Activated CD8-positive, alpha-beta memory T cell treated with anti-CD3 and anti-CD28 coated beads, Interleukin-2, amount 50 U/mL, for 1 hour (primary cell): Measurements from ENCODE around the gene RIOK1.

ENCODE experiments used
- DNase-seq: peaks from one replicate; pipeline ENCODE4 v3.0.0-alpha.2; 2020; ENCODE audit errors: extremely low read depth

The RIOK1 gene

GRCh38 chr6:7409740-7410139 lies 20.1 kb downstream of the RIOK1 start:
- no peak for DNase-seq

- DNase-seq, result no peak
Measured at GRCh38 chr6:7410851-7411250, 21.2 kb downstream of the RIOK1 start.

- DNase-seq, result no peak
Measured at GRCh38 chr6:7411328-7411727, 21.7 kb downstream of the RIOK1 start.

GRCh38 chr6:7413151-7413823 lies 23.7 kb downstream of the RIOK1 start:
- DNase-seq, result no peak

- no peak for DNase-seq
Measured at GRCh38 chr6:7414811-7415210, 25.2 kb downstream of the RIOK1 start.

- DNase-seq, result no peak
Measured at GRCh38 chr6:7417684-7418083, 28.1 kb downstream of the RIOK1 start.

GRCh38 chr6:7418238-7418905 lies 28.8 kb downstream of the RIOK1 start:
- no peak for DNase-seq

- no peak for DNase-seq
Measured at GRCh38 chr6:7419065-7419464, 29.5 kb downstream of the RIOK1 start.

GRCh38 chr6:7421066-7421465 lies 31.5 kb downstream of the RIOK1 start:
- DNase-seq, result no peak

- DNase-seq, result no peak
Measured at GRCh38 chr6:7424058-7424457, 34.5 kb downstream of the RIOK1 start.

- no peak for DNase-seq
Measured at GRCh38 chr6:7424967-7425807, 35.6 kb downstream of the RIOK1 start.

GRCh38 chr6:7425808-7426190 lies 36.2 kb downstream of the RIOK1 start:
- no peak for DNase-seq

GRCh38 chr6:7426447-7427169 lies 37.0 kb downstream of the RIOK1 start:
- DNase-seq, result no peak

GRCh38 chr6:7431313-7431673 lies 41.7 kb downstream of the RIOK1 start:
- DNase-seq, result no peak

GRCh38 chr6:7431674-7432390 lies 42.2 kb downstream of the RIOK1 start:
- no peak for DNase-seq

GRCh38 chr6:7432391-7433120 lies 42.9 kb downstream of the RIOK1 start:
- no peak for DNase-seq

GRCh38 chr6:7433121-7433617 lies 43.6 kb downstream of the RIOK1 start:
- no peak for DNase-seq

- no peak for DNase-seq
Measured at GRCh38 chr6:7434672-7435071, 45.1 kb downstream of the RIOK1 start.

- DNase-seq, result no peak
Measured at GRCh38 chr6:7438011-7438410, 48.4 kb downstream of the RIOK1 start.

- no peak for DNase-seq
Measured at GRCh38 chr6:7439228-7439627, 49.6 kb downstream of the RIOK1 start.

GRCh38 chr6:7440476-7440875 lies 50.9 kb downstream of the RIOK1 start:
- no peak for DNase-seq
